ENCODE data around the gene TMPRSS13.
A peak's percentile ranks its signal among the peaks of the same experiment; 100 is the strongest.
"Not testable (repeated sequence)": the region's sequence is repeated elsewhere in the genome, so short reads cannot be mapped to it uniquely, and the experiment has no call there.

The TMPRSS13 gene

DNA sequence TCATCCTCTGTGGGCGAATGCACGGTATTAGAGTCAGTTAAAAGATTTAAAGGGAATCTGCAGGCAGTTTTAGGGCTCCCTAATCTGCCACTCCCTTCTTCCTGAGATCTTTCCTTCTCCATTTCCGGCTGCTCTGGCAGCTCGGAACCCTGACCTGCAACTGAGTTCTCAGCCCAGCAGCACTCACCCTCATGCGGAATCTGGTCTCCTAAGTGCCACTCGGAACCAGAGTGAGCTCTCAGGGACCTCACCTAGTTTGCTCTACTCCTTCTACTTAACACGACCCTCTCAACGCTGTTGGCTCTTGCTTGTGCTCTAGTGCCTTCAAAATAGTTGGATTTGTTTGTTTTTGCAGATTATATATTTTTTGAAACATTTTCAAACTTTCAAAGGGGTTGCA lies 37.7 kb upstream of the TMPRSS13 start:
- in situ Hi-C loops (cut with HindIII; ENCODE audit: low pct_unique_long_range_greater_than_20kb, low sequenced_read_pairs), result no loop called here
- TF ChIP-seq JUND (IDR thresholded peaks at IDR 0.05; ENCODE audit: low read depth), result no peak
- DNase-seq (ENCODE audit: low read depth in 1 of 2, low spot score in 1 of 2), result no peak

GRCh38 chr11:117962826-117963225 lies 33.6 kb upstream of the TMPRSS13 start:
- no peak for TF ChIP-seq JUND (IDR thresholded peaks at IDR 0.05; ENCODE audit: low read depth)

GRCh38 chr11:117961896-117962295 lies 32.7 kb upstream of the TMPRSS13 start:
- no peak for TF ChIP-seq JUND (IDR thresholded peaks at IDR 0.05; ENCODE audit: low read depth)
- DNase-seq (ENCODE audit: low read depth in 1 of 2, low spot score in 1 of 2), result no peak
- in situ Hi-C loops (cut with HindIII; ENCODE audit: low pct_unique_long_range_greater_than_20kb, low sequenced_read_pairs), result no loop called here

More at GRCh38 chr11:117962826-117963225, 33.6 kb upstream of the TMPRSS13 start:
- no peak for DNase-seq (ENCODE audit: low read depth in 1 of 2, low spot score in 1 of 2)
- in situ Hi-C loops (cut with HindIII; ENCODE audit: low pct_unique_long_range_greater_than_20kb, low sequenced_read_pairs), result no loop called here

DNA sequence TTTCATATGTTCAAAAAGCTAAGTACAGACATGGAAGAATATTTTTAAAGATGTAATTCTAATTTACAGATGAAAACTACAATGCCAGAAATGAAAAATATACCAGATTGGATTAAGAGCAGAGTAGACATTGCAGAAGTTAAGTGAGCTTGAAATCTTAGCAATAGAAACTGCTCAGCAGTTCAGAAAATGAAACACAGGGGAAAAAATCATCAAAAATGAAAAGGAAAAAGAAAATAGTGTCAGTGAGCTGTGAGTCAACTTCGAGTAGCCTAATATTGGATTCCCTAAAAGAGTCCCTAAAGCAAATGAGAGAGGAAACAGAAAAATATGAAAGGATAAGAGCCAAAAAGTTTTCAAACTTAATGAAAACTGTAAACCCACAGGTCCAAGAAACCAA lies 31.2 kb upstream of the TMPRSS13 start:
- TF ChIP-seq JUND (IDR thresholded peaks at IDR 0.05; ENCODE audit: low read depth), result no peak
- DNase-seq (ENCODE audit: low read depth in 1 of 2, low spot score in 1 of 2), result no peak
- in situ Hi-C loops (cut with HindIII; ENCODE audit: low pct_unique_long_range_greater_than_20kb, low sequenced_read_pairs), result no loop called here

DNA sequence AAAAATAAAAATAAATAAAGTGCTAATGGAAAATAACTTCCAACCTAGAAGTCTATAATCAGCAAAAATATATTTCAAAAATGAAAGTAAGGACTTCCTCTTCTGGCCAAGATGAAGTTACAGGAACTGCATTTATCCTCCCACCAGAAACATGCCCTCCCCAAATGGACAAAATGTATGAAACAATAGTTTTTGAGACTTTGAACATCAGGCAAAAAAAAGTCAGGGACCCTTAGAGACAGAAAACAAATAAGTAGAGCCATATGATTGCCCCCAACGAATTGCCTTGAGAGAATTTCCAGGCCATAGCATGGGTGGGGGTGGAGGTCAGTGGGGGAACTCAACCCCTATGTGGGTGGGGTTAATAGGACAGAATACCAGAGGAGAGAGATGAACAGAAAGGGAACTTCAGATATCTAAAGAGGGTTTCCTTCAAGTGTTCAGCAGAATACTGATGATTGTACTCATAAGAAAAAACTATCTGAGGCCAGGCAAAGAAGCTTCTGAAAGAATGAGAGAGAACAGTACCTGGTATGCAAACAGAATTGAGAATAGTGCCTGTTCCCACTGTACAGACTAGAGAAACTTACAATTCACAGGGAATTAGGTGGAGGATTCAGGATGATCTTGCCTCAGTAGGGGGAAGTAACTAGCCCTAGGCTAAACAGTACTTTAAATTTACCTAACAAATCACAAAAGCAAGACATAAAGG lies 30.4 kb upstream of the TMPRSS13 start:
- no peak for TF ChIP-seq JUND (IDR thresholded peaks at IDR 0.05; ENCODE audit: low read depth)
- in situ Hi-C loops (cut with HindIII; ENCODE audit: low pct_unique_long_range_greater_than_20kb, low sequenced_read_pairs), result no loop called here
- no peak for DNase-seq (ENCODE audit: low read depth in 1 of 2, low spot score in 1 of 2)

GRCh38 chr11:117958949-117959348 lies 29.7 kb upstream of the TMPRSS13 start:
- in situ Hi-C loops (cut with HindIII; ENCODE audit: low pct_unique_long_range_greater_than_20kb, low sequenced_read_pairs), result no loop called here
- no peak for TF ChIP-seq JUND (IDR thresholded peaks at IDR 0.05; ENCODE audit: low read depth)
- no peak for DNase-seq (ENCODE audit: low read depth in 1 of 2, low spot score in 1 of 2)

- TF ChIP-seq JUND (IDR thresholded peaks at IDR 0.05; ENCODE audit: low read depth), result no peak
- no peak for DNase-seq (ENCODE audit: low read depth in 1 of 2, low spot score in 1 of 2)
- in situ Hi-C loops (cut with HindIII; ENCODE audit: low pct_unique_long_range_greater_than_20kb, low sequenced_read_pairs), result no loop called here
Measured at GRCh38 chr11:117953024-117953671, 23.9 kb upstream of the TMPRSS13 start.

DNA sequence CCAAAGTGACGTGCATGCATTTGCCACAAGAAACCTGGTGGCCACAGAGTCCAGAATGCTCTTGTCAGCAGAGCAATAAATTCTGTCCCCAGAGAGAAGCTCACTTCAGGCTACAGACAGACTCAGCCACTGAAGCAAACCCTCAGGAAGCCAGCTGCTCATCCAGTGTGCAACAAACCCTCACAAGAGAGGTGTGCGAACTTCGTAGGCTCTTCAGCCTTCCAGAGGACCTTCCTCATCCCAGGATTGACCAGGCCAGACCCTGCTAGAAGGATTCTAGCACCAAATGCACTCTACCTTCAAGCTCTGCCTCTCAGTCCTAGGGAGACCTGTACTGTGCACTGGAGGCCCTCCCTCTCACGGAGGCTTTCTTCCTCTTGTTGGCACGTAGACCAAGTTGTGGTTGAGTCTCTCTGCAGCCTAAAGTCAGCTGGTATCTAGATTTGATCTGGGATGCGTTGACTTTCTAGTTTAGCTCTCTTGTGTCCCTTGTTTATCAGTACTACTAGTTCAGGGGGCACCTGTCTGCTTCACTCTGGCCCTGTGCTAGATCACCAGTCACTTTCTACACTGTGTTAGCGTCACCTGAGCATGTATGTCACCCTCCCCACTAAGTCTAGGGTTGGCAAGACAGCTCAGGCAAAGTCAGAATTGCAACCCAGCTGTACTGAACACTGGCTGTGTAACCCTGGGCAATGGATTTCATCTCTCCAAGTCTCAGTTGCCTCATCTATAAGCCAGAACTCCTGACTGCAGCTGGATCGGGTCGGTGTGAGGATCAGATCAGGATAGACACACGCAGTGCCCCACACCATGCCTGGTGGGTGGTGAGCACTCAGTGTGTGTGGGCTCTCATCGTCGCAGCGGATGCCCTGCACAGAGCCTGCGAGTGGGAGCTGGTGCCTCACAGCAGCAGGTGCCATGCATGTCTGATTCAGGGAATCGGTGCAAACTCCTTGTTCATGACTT lies 22.1 kb upstream of the TMPRSS13 start:
- TF ChIP-seq JUND (IDR thresholded peaks at IDR 0.05; ENCODE audit: low read depth), result no peak
- no peak for DNase-seq (ENCODE audit: low read depth in 1 of 2, low spot score in 1 of 2)

DNA sequence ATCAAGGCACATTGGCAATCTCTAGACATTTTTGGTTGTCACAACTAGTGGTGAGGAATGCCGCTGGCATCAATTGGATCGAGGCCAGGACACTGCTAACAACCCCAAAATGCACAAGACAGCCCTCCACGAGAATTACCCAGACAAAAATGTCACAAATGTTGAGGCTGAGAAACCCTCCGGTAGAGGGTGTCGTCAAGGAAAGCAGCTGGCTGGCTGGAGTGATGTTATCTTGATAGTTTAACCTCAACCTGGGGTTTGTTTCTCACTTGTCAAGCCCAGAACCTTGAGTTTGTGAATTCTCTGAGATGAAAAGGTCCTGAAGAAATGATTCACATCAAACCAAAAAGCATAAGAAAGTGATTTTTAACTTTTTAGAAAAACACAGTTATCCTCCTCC lies 21.1 kb upstream of the TMPRSS13 start:
- in situ Hi-C loops (cut with HindIII; ENCODE audit: low pct_unique_long_range_greater_than_20kb, low sequenced_read_pairs), result no loop called here
- TF ChIP-seq JUND (IDR thresholded peaks at IDR 0.05; ENCODE audit: low read depth), result no peak
- DNase-seq (ENCODE audit: low read depth in 1 of 2, low spot score in 1 of 2), result peak in 1 of 2 experiments; percentile 51

More for the DNA sequence above, 22.1 kb upstream of the TMPRSS13 start:
- in situ Hi-C loops (cut with HindIII; ENCODE audit: low pct_unique_long_range_greater_than_20kb, low sequenced_read_pairs), result no loop called here

GRCh38 chr11:117949062-117949461 lies 19.9 kb upstream of the TMPRSS13 start:
- DNase-seq (ENCODE audit: low read depth in 1 of 2, low spot score in 1 of 2), result no peak
- in situ Hi-C loops (cut with HindIII; ENCODE audit: low pct_unique_long_range_greater_than_20kb, low sequenced_read_pairs), result no loop called here
- no peak for TF ChIP-seq JUND (IDR thresholded peaks at IDR 0.05; ENCODE audit: low read depth)

DNA sequence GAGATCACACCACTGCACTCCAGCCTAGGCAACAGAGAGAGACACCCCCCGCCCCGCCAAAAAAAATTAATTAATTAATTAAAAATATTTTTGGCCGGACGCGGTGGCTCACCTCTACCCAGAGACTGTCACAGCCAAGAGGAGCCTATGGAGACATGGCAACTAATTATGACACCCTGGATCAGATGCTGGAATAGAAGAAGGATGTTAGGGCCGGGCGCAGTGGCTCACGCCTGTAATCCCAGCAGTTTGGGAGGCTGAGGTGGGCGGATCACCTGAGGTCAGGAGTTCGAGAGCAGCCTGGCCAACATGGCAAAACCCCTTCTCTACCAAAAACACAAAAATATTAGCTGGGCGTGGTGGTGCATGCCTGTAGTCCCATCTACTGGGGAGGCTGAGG lies 19.3 kb upstream of the TMPRSS13 start:
- in situ Hi-C loops (cut with HindIII; ENCODE audit: low pct_unique_long_range_greater_than_20kb, low sequenced_read_pairs); DNase-seq (ENCODE audit: low read depth in 1 of 2, low spot score in 1 of 2): not testable (repeated sequence)

- DNase-seq (ENCODE audit: low read depth in 1 of 2, low spot score in 1 of 2); in situ Hi-C loops (cut with HindIII; ENCODE audit: low pct_unique_long_range_greater_than_20kb, low sequenced_read_pairs): not testable (repeated sequence)
Measured at GRCh38 chr11:117947751-117948150, 18.5 kb upstream of the TMPRSS13 start.
